NK-92 (cell line): ENCODE results near the gene RAI1.

Source experiments
- DNase-seq: peaks from one replicate; lab custom pipeline; 2025; ENCODE audit not compliant: unreplicated experiment; lab: John Stamatoyannopoulos, UW

The RAI1 gene

DNA sequence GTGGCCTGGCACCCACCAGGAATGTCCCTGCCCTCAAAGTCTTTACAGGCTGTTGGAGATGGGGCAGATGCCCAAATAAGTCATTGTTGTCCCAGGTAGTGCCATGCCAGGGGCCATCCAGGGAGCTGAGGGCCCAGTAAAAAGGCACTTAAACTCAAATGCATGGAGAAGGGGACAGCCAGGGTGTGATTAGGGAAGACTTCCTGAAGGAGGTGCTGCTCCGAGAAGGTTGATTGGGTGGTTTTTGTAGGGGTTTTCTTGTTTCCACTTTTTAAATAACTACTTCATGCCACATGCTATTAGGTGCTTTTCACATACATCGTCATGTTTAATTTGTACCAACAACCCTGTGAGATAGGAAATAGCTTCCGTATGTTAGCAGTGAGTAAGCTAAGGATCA lies 66.9 kb downstream of the RAI1 start:
- no peak for DNase-seq

DNA sequence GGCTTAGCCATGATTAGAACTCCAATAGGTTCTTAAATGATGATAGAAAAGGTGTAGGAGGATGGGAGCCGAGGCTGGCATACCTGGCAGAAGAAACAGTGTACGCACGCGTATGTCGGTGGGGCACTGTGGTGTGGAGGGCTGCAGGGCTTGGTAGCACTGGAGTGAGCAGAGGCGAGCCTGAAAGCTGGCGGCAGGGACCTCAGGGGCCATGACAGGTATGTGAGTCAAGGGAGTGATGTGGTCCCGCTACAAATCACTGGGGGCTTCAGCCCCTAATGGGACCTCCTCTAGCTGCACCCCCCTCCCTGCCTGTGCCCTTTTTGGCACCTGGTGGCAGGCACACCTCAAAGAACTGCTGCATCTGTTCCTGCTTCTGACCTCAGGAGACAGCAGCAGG lies 67.3 kb downstream of the RAI1 start:
- DNase-seq = no peak

DNA sequence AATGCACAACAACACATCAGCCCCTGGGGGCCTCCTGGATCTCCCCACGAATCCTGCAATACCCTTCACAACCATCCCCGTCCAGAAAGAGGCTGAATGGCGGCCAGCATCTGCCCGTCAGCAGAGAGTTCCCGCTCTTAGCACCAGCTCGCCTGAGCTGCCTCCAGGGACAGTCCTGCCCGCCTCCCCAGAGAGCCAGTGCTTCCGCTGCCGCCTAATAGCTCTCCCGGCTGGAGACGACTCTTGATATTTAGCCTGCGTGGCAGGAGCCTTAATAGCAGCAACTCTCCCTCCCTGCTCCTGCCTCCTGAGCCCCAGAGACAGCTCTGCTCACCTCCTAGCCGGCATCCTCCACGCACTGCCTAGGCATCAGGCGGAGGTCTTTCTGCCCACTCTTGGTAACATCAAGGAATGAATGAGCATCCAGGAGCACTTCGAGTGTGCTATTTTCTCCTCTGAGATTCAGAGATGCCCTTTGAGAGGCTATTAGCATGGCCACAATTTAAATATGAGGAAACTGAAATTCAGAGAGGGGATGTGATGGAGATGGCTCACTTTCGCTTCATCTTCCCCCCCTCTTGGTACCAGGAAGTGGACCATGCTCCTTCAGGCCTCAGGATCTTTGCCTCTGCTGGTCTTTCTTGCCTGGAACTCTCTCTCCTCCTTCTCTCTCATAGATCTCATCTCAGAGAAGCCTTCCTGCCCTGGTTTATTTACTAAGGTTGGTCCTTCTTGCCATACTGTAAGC lies 67.9 kb downstream of the RAI1 start:
- no peak for DNase-seq

DNA sequence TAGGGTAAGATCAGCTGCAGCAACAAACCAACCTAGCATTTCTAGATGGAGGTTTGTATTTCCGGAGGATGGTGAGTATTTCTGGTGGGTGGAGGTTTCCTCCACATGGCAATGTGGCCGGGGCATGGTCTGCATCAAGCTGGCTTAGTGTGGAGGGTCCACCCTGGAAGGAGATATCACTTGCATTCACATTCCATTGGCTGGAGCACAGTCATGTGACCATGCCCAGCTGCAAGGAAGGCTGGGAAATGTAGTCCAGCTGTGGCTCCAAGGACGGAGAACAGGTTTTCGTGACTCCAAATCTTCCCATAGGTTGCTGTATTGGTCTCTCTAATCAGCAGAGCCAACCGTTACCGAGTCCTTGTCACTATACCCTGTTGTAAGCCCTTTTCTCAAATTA lies 68.7 kb downstream of the RAI1 start:
- DNase-seq = no peak

DNA sequence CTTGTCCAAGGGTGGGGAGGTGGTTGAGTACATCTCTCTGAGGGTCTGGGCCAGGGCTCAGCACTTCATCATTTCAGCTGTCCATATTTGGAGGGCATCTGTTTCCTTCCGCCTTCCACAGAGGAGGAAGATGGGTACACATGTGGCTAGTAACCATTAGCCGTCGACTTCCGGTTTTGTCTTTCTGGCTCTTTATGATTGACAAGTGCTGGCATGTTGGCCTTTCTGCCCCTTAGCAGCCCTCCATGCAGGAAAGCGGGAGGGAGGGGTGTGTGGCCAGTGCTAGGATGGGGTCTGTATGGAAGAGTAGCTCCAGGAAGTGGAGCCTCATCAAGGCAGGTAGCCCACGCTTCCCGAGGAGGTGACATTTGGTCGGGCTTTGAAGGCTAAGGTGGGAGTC lies 69.6 kb downstream of the RAI1 start:
- DNase-seq = no peak

DNA sequence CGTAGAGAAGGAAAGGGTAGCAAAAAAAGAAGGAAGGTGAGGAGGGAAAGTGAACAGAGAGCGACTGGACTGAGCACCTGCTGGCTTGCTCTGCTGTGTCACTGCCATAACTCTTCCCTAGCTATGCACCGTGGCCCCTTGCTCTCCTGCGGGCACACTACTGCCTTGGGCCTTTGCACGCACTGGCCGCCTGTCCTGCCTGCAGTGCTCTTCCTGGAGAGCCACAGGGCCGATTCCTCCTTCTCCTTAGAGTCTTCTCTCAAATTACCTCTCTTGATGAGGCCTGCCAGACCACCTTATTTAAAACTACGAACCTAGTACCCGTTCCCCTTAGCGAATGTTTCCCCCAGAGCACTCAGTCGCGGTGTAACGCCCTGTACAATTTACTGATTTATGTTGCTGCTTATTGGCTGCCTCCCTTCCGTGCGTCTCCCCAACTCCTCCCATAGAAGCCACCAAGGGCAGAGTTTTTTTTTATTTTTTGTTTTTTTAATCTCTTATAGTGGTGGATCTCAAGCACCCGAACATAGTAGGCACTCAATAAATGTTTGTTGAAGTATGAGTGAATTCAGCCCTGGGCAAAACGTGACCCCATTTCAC lies 70.3 kb downstream of the RAI1 start:
- DNase-seq = no peak

DNA sequence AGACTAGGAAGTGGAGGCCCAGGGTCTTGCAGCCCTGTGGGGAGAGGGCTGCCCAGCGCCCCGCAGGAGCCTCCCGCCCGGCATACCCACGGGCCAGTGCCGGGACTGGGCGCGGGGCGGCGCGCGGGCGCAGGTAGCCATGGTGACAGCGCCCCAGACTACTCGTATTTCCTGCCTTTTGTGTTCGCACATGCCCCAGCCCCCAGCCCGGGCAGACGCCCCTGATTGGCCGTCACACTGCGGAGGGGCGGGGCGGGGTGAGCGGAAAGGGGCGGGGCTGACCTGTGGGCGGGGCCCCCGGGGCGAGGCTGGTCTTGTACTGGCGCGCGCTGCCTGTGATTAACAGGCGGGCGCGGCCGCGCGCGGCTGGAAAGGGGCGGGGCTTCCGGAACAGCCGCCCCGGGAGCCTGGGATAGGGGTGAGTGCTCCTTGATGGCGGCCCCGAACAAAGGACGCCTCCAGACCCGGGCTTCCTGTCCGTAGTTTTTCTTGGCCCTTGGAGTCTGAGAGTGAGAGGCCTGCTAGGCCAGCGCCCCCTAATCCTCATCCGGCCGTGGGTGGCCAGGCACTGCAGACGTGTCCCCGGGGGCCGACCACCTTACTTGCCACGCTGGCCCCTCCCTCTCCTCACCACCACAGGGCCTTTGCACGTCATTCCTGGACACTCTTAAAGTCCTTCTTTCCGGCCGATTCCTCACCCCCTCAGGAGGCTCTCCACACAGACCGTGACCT lies 71.0 kb downstream of the RAI1 start:
- peak; percentile 80 for DNase-seq

DNA sequence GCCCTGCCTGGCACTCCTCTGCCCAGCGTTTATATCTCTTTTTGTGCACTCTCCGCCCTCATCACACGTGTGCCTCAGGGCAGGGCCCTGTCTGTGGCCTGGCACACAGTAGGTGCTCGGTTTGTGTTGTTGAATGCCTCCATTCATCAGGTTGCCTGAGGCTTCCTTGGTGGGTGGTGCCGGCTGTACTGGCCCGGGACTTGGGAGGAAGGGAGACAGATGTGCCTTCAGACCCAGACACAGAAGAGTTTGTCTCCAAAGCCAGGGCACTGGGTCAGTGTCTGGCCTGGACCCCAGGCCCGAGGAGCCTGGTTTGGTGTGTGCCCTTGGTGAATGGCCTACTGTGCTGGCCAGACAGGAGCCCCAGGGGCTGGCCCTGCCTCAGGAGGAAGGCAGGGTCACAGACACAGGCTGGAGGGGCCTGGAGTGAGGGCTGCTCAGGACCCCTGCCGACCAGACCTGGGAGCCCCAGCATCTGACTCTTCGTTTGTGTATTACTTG lies 71.6 kb downstream of the RAI1 start:
- no peak for DNase-seq

DNA sequence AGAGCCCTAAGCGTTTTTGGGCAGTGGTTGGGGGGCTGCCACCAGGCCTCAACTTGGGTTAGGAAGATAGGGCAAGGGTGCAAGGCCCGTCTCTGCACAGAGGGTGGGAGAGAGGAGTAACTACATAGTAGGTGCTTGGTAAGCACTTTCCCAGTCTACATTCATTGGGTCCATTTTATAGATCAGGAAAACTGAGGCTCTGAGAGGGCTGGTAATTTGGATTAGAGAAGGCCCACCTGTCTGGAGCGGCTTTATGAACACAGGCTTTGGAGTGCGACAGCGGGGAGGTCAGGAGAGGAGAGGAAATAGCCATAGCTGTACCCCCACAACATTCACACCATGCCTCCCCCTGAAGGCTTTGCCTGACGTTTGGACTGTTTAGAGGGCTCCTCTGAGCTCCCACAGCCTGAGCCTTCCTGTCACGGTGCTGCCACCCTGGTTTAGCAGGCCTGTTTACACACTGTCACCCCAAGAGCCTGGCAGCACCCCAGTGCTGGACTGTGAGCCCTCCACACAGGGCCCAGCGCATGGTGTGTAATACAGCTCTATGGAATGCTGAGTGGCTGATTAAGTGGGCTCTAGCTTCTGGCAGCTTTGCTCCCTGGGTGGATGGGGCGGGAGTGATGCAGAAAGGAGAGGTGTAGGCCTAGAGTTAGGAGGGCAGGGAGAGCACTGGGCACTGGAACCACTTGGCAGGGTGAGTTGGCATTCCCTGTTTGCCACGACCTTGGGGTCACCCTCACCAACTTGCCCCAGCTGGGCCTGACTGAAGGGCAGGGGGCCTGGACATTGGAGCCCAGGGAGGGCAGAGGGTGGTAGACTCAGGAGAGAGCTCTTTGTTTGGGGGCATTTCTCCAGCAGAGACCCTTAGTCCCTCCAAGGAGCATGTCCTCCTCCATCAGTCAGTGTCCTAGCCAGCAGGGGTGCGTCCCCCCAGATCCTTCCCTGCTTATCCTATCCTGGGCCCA lies 73.7 kb downstream of the RAI1 start:
- no peak for DNase-seq

DNA sequence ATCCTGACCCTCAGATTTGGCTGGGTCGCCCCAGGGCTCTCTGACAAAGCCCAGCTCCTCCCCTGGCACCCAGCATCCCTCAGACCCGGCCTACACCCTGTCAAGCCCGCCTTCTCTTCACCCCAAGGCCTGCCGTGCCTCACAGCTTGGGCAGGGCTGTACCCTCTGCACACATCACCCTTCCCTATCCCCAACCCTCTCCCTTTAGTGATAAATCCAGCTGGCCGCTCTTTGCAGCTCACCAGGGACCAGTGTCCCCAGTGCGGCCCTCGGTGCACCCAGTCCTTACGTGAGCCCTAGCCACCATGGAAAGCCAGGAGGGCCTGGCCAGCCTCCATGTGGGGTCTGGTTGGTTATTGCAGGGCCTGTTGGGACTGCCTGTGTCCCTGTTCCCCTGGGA lies 74.5 kb downstream of the RAI1 start:
- DNase-seq = no peak

DNA sequence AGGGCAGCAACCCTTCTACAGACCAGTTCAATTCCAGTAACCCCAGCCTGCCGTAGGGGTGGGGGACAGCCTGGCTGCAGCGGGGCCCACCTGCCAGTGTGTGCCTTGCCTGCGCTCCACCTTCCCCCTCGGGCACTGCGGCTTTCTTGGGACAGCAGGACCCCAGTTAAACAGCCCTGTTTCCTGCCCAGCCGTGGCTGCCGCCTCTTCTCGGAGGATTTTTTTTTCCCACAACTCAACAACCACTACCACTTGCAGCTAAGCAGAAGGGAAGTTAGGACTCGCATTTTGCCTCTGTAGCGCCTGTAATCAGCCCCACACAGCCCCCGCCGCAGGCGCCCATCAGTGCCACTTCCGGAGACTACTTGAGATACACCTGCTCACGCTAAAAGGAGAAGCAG lies 76.1 kb downstream of the RAI1 start:
- no peak for DNase-seq

DNA sequence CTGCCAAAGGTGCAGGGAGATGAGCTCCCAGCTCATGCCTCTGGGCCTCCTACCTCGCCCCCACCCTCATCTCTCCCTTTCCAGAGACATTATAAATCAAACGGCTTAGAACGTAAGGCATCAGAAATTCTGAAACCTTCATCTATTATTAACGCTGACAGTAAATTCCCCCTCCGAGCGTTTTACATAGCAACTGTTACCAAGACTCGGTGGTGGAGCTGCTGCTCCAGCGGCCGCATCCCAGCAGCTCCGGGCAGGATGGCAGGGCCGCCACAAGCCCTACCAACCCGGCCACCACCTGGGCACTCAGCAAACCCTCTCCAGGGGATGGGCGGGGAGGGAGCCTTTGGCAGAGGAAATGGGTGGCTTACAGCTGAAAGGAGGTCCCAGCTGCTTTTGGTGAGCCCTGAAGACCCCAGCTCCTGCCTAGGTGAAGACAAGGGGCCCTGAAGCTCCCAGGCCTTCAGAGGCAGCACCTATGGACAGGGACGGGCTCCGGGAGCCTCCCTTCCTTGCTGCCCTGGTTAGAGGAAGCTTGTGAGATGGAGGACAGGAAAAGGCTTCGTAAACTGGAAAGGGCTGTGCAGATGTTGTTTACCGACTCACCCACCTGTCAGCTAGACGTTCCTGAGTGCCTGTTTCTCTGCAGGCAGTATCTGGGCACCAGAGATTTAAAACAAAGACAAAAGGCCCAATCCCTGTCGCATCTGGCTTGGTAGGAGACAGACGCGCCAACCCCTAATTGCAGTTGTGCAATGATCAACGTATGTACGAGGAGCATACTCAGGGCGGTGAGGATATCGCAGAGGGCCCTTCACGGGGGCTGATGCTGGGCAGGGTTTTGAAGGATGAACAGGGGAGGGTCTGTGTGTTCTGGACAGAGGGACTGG lies 76.9 kb downstream of the RAI1 start:
- no peak for DNase-seq

DNA sequence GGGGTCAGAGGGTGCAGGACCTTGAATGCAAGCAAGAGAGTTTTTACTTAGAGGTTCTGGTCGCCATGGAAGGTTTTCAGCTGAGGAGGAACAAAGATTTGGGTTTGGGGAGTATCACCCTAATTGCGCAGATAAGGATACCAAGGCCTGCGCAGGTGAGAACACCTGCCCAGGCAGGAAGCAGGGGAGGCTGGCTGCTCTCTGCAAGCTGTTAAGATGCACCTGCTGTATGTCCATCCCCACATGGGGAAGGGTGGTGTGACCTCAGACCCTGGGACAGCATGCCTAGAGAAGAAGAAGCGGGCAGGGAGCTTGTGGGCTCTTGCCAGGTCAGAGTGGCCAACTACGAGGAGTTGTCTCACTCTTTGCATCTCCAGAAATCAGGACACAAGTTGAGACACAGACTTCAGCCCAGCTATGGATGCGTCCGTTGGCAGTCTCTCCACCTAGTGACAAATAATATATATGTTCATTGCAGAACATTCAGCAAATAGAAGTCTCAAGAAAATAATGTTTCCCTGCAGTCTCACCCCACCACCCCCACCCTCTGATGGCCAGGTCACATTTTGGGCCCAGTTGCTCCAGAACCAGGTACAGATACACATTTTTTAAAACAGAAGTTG lies 77.8 kb downstream of the RAI1 start:
- no peak for DNase-seq

DNA sequence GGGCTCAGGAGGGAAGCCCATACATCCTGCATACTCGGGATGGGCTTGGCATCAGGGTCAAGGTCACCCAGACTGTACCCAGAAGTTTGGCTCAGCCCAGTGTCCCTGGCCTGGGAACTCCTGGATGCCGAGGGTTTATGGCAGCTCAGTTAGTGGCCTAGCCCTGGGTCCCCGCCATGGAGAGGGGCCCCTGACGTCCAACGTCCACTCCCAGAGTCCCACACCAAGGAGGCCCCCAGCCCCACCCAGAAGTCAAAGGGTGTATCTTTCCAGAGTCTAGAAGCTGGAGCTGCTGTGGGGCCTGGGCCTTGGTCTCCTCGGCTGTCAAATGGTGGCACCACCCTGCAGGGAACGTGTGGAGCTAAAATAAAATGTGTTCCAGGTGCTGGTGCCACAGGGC lies 79.1 kb downstream of the RAI1 start:
- DNase-seq = no peak

DNA sequence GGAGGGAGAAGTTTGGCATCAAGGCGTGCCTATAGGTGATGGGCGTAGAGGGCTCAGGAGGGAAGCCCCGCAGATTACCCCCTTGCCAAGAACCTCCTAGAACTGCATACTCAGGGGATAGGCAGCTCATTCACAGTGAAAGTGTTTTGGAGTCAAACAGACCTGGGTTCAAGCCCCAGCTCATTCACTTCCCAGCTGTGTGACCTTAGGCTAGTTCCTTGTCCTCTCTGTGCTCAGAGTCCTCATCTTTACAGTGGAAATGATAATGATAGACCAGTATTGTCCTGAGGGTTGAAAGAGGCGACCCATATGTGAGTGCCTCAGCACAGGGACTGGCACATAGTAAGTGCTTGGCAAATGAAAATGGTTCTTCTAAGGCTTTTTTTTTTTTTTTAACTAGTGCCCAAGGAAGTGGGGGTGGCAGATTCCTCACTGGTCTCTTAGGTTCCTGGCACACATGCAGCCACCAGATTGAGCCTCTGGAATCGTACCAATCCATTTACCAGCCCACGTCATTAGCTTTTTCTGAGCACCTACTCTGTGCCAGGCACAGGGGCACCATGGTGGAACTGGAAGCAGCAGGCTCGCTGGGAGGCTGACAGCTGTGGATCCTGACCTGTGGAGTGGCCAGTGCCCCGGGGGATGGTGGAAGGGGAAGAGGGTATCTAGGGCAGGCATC lies 79.8 kb downstream of the RAI1 start:
- no peak for DNase-seq

DNA sequence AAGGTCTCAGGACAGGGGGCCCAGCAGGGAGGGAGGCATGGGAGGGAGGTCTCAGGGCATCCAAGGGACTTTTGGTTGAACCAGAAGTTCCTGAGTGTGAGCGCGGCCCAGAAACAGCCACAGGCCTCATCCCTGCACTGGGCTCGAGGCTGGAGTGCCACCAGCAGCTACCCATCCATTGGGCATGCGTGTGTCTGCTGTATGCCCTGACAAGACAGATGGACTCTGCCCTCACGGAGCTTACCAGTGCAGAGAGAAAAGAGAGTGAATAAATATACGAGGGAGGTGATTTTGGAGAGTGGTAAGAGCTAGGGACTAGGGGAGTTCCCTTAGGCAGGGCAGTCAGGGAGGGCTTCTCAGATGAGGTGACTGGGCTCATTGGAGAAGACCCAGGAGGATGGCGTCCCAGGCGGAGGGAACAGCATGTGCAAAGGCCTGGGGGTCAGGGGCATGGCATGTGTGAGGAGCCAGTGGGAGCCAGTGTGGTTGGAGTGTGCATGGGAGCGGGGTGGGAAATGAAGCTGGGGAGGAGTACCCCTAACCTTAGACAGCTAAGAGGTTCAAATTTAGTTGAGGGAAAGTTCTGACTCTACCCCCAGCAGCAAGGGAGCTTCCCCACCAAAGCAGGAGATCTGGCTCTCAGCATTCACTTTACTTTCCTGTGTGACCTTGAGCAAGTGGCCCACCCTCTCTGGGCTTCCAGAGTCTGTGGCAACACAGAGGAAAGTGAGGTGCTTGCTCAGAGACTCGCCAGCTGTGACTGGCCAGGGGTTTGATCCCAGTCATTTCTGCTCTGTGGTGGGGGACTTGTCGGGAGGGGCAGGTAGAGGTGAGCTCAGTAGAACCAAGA lies 80.9 kb downstream of the RAI1 start:
- DNase-seq = no peak

DNA sequence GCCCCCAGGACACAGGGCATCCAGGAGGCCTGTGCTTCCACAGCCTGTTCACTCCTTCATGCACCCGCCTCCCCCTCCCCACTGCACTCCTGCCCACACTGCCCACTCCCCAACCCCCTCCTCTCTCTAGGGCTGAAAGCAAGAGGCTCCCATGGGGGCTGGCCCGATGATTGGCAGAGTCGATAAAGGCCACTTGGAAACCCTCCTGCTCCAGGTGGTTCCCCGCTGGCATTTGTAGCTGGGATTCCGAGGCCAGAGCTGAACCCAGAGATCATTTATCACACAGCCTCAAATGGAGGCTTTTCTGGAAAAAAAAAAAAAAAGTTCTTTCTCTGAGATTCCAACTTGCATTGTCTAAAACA lies 81.5 kb downstream of the RAI1 start:
- DNase-seq = no peak

DNA sequence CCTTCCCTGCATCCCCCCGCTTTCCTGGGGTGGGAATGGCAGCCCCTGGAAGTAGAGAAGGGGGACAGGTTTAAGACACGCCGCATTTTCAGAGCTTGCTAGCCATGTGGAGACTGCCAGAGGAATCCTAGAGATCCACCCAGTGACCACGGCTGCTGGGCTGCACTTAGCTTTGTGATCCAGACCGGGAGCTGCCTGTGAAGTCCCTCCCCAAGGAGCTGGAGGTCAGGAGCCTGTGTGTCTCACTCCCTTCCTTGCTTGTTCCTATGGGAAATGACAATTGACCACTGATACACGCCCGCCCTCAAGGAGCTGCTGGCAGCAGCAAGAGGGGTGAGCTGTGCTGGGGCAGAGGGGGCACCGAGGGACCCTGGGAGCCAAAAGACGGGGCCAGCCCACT lies 81.9 kb downstream of the RAI1 start:
- DNase-seq = no peak
